Amniotic epithelial cell (primary cell): ENCODE results near the gene PRICKLE1.
A peak's percentile ranks its signal among the peaks of the same experiment; 100 is the strongest.

Experiments used
- DNase-seq: peaks from one replicate; pipeline ENCODE4 v3.0.0-alpha.2; 2010; ENCODE audit warnings: low read depth

The PRICKLE1 gene

GRCh38 chr12:42588524-42589464, 752 bp downstream of the PRICKLE1 start:
- DNase-seq, result no peak

- DNase-seq, result peak; percentile 52
These were observed 1.7 kb downstream of the PRICKLE1 start for GRCh38 chr12:42587601-42588523.

- DNase-seq, result no peak
These were observed 3.3 kb downstream of the PRICKLE1 start for GRCh38 chr12:42586268-42586667.

- DNase-seq, result no peak
These were observed 3.7 kb downstream of the PRICKLE1 start for GRCh38 chr12:42585841-42586216.

- no peak for DNase-seq
These were observed 4.2 kb downstream of the PRICKLE1 start for GRCh38 chr12:42585154-42585840.

GRCh38 chr12:42584651-42585111, 4.9 kb downstream of the PRICKLE1 start:
- no peak for DNase-seq

- no peak for DNase-seq
These were observed 6.5 kb downstream of the PRICKLE1 start for GRCh38 chr12:42583016-42583415.

GRCh38 chr12:42582498-42582897, 7.0 kb downstream of the PRICKLE1 start:
- DNase-seq, result no peak

GRCh38 chr12:42582050-42582449, 7.5 kb downstream of the PRICKLE1 start:
- no peak for DNase-seq

- no peak for DNase-seq
These were observed 13.2 kb downstream of the PRICKLE1 start for GRCh38 chr12:42576374-42576773.

- DNase-seq, result no peak
These were observed 13.8 kb downstream of the PRICKLE1 start for GRCh38 chr12:42575717-42576116.

GRCh38 chr12:42574851-42575266, 14.7 kb downstream of the PRICKLE1 start:
- no peak for DNase-seq

GRCh38 chr12:42571327-42572009, 18.1 kb downstream of the PRICKLE1 start:
- no peak for DNase-seq

- DNase-seq, result peak; percentile 40
These were observed 19.5 kb downstream of the PRICKLE1 start for GRCh38 chr12:42570076-42570475.

GRCh38 chr12:42568952-42569915, 20.3 kb downstream of the PRICKLE1 start:
- DNase-seq, result peak; percentile 69

- DNase-seq, result no peak
These were observed 23.9 kb downstream of the PRICKLE1 start for GRCh38 chr12:42565633-42566032.

GRCh38 chr12:42564996-42565395, 24.6 kb downstream of the PRICKLE1 start:
- no peak for DNase-seq

GRCh38 chr12:42564556-42564955, 25.0 kb downstream of the PRICKLE1 start:
- peak; percentile 31 for DNase-seq

- peak; percentile 8 for DNase-seq
These were observed 28.6 kb downstream of the PRICKLE1 start for GRCh38 chr12:42560977-42561376.

GRCh38 chr12:42557586-42558172, 31.9 kb downstream of the PRICKLE1 start:
- peak; percentile 32 for DNase-seq
